Measurements from ENCODE around the gene DIAPH1.

DIAPH1 gene

DNA sequence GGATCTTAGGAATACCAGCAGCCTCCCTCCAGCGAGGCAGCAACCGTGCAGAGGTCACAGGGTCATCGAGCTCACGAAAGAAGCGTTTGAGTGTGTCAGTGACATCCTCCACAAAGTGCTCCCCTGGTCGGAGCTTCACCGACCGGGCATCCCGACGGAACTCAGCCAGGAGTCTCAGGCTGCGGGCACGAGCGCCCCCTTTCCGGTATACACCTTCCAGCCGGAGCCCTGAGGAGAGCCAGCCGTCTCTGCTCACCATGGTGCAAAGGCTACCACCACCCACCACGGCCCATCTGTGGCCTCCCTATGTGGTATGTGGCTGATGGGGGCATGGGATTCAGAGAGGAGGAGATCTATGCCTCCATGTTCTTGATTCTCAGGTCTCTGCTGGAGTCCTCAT lies 43.2 kb upstream of the DIAPH1 start (continued):
- TF ChIP-seq, protein P1, sequence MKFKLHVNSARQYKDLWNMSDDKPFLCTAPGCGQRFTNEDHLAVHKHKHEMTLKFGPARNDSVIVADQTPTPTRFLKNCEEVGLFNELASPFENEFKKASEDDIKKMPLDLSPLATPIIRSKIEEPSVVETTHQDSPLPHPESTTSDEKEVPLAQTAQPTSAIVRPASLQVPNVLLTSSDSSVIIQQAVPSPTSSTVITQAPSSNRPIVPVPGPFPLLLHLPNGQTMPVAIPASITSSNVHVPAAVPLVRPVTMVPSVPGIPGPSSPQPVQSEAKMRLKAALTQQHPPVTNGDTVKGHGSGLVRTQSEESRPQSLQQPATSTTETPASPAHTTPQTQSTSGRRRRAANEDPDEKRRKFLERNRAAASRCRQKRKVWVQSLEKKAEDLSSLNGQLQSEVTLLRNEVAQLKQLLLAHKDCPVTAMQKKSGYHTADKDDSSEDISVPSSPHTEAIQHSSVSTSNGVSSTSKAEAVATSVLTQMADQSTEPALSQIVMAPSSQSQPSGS (tag by site-specific recombination; IDR thresholded peaks at IDR 0.05; ENCODE audit: low read depth), result no peak
- no peak for TF ChIP-seq ZNF792 (tag by site-specific recombination; IDR thresholded peaks at IDR 0.05)
- TF ChIP-seq ZNF416 (tag by site-specific recombination; IDR thresholded peaks at IDR 0.05), result no peak

DNA sequence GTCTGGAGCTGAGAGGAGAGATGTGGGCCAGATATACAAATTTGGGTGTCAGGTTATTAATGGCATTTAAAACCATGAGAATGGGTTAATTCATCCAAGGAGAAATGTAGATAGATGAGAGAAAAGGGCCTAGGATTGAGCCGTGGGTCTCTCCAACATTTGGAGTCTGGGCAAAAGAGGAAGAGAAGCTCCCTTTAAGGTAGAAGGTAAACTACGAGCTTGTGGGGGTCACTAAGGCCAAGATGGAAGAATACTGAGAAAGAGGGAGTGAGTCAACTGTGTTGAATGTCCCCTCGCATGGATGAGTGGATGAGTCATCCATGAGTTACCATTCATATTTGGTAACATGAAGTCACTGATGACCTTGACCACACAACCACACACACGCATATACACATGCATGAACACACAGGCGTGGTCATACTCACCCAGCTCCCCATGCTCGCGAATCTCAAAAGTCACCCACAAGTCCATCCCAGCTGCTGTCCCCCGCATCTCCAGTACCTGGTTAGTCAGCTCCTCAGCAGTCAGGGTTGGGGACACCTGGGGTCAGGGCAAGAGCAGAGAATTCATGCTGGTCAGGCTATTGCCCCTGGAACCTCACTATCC lies 39.2 kb upstream of the DIAPH1 start:
- H3K36me3 ChIP-seq (ENCODE audit: control insufficient read depth in 2 of 2, insufficient read depth in 1 of 2, low read length in 2 of 2), result peaks cover 0 to 6% of the 10 kb centered on the region in 2 experiments; a peak in 1 of 3 replicates
- TF ChIP-seq, protein P2, sequence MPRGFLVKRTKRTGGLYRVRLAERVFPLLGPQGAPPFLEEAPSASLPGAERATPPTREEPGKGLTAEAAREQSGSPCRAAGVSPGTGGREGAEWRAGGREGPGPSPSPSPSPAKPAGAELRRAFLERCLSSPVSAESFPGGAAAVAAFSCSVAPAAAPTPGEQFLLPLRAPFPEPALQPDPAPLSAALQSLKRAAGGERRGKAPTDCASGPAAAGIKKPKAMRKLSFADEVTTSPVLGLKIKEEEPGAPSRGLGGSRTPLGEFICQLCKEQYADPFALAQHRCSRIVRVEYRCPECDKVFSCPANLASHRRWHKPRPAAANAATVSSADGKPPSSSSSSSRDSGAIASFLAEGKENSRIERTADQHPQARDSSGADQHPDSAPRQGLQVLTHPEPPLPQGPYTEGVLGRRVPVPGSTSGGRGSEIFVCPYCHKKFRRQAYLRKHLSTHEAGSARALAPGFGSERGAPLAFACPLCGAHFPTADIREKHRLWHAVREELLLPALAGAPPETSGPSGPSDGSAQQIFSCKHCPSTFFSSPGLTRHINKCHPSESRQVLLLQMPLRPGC (tag by site-specific recombination; IDR thresholded peaks at IDR 0.05), result peak; percentile 74
- TF ChIP-seq TCF7L2 (IDR thresholded peaks at IDR 0.05; ENCODE audit: borderline replicate concordance, low read depth, low read length), result no peak
- TF ChIP-seq, protein P3, sequence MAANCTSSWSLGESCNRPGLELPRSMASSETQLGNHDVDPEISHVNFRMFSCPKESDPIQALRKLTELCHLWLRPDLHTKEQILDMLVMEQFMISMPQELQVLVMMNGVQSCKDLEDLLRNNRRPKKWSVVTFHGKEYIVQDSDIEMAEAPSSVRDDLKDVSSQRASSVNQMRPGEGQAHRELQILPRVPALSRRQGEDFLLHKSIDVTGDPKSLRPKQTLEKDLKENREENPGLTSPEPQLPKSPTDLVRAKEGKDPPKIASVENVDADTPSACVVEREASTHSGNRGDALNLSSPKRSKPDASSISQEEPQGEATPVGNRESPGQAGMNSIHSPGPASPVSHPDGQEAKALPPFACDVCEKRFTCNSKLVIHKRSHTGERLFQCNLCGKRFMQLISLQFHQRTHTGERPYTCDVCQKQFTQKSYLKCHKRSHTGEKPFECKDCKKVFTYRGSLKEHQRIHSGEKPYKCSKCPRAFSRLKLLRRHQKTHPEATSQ (tag by site-specific recombination; IDR thresholded peaks at IDR 0.05), result peak; percentile 83; the same call in 1 of the 2 replicates
- TF ChIP-seq YY2 (tag by site-specific recombination; IDR thresholded peaks at IDR 0.05), result peak; percentile 40; the same call in 1 of the 2 replicates
- TF ChIP-seq ZNF341 (tag by site-specific recombination; IDR thresholded peaks at IDR 0.05; ENCODE audit: low read depth), result no peak
- TF ChIP-seq ZNF548 (tag by site-specific recombination; IDR thresholded peaks at IDR 0.05), result no peak
- TF ChIP-seq ZNF146 (tag by site-specific recombination; IDR thresholded peaks at IDR 0.05), result no peak
- TF ChIP-seq, protein P4, sequence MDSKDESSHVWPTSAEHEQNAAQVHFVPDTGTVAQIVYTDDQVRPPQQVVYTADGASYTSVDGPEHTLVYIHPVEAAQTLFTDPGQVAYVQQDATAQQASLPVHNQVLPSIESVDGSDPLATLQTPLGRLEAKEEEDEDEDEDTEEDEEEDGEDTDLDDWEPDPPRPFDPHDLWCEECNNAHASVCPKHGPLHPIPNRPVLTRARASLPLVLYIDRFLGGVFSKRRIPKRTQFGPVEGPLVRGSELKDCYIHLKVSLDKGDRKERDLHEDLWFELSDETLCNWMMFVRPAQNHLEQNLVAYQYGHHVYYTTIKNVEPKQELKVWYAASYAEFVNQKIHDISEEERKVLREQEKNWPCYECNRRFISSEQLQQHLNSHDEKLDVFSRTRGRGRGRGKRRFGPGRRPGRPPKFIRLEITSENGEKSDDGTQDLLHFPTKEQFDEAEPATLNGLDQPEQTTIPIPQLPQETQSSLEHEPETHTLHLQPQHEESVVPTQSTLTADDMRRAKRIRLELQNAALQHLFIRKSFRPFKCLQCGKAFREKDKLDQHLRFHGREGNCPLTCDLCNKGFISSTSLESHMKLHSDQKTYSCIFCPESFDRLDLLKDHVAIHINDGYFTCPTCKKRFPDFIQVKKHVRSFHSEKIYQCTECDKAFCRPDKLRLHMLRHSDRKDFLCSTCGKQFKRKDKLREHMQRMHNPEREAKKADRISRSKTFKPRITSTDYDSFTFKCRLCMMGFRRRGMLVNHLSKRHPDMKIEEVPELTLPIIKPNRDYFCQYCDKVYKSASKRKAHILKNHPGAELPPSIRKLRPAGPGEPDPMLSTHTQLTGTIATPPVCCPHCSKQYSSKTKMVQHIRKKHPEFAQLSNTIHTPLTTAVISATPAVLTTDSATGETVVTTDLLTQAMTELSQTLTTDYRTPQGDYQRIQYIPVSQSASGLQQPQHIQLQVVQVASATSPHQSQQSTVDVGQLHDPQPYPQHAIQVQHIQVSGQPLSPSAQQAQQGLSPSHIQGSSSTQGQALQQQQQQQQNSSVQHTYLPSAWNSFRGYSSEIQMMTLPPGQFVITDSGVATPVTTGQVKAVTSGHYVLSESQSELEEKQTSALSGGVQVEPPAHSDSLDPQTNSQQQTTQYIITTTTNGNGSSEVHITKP (tag by site-specific recombination; IDR thresholded peaks at IDR 0.05), result 0 out of 2 replicates have a peak, but pooled peaks have one; percentile 16
- peak; percentile 54; the same call in 1 of the 2 replicates for TF ChIP-seq KLF8 (tag by site-specific recombination; IDR thresholded peaks at IDR 0.05)
- no peak for TF ChIP-seq SP2 (tag by site-specific recombination; IDR thresholded peaks at IDR 0.05)
- no peak for TF ChIP-seq GLI2 (tag by site-specific recombination; IDR thresholded peaks at IDR 0.05; ENCODE audit: borderline replicate concordance, low read depth)
- TF ChIP-seq ZNF394 (tag by site-specific recombination; IDR thresholded peaks at IDR 0.05; ENCODE audit: borderline replicate concordance), result peak; percentile 51; the same call in 1 of the 2 replicates
- peak; percentile 85 for TF ChIP-seq SCRT2 (tag by site-specific recombination; IDR thresholded peaks at IDR 0.05)
- no peak for TF ChIP-seq ZNF707 (tag by site-specific recombination; IDR thresholded peaks at IDR 0.05)
- TF ChIP-seq, protein P5, sequence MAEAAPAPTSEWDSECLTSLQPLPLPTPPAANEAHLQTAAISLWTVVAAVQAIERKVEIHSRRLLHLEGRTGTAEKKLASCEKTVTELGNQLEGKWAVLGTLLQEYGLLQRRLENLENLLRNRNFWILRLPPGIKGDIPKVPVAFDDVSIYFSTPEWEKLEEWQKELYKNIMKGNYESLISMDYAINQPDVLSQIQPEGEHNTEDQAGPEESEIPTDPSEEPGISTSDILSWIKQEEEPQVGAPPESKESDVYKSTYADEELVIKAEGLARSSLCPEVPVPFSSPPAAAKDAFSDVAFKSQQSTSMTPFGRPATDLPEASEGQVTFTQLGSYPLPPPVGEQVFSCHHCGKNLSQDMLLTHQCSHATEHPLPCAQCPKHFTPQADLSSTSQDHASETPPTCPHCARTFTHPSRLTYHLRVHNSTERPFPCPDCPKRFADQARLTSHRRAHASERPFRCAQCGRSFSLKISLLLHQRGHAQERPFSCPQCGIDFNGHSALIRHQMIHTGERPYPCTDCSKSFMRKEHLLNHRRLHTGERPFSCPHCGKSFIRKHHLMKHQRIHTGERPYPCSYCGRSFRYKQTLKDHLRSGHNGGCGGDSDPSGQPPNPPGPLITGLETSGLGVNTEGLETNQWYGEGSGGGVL (tag by site-specific recombination; IDR thresholded peaks at IDR 0.05), result peak; percentile 59; the same call in 1 of the 2 replicates
- TF ChIP-seq, protein P6, sequence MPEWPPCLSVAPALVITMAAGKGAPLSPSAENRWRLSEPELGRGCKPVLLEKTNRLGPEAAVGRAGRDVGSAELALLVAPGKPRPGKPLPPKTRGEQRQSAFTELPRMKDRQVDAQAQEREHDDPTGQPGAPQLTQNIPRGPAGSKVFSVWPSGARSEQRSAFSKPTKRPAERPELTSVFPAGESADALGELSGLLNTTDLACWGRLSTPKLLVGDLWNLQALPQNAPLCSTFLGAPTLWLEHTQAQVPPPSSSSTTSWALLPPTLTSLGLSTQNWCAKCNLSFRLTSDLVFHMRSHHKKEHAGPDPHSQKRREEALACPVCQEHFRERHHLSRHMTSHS (tag by site-specific recombination; IDR thresholded peaks at IDR 0.05), result no peak
- peak; percentile 86 for TF ChIP-seq ZNF558 (tag by site-specific recombination; IDR thresholded peaks at IDR 0.05)
- TF ChIP-seq, protein P7, sequence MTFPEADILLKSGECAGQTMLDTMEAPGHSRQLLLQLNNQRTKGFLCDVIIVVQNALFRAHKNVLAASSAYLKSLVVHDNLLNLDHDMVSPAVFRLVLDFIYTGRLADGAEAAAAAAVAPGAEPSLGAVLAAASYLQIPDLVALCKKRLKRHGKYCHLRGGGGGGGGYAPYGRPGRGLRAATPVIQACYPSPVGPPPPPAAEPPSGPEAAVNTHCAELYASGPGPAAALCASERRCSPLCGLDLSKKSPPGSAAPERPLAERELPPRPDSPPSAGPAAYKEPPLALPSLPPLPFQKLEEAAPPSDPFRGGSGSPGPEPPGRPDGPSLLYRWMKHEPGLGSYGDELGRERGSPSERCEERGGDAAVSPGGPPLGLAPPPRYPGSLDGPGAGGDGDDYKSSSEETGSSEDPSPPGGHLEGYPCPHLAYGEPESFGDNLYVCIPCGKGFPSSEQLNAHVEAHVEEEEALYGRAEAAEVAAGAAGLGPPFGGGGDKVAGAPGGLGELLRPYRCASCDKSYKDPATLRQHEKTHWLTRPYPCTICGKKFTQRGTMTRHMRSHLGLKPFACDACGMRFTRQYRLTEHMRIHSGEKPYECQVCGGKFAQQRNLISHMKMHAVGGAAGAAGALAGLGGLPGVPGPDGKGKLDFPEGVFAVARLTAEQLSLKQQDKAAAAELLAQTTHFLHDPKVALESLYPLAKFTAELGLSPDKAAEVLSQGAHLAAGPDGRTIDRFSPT (tag by site-specific recombination; IDR thresholded peaks at IDR 0.05), result peak; percentile 93

More for the DNA sequence above, 39.2 kb upstream of the DIAPH1 start:
- CTCF ChIA-PET, result interaction anchor here (0.7 to 1.9 kb wide), 4 partner anchors 11 to 357 kb away, joined by 3 to 8 read pairs (median 4); no protein-coding TSS in a partner anchor
- Histone ChIP-seq H3K27ac (ENCODE audit: extremely low read depth, low read depth, low read length) (no peak overlapping the region), H3K9me3 (ENCODE audit: control insufficient read depth, insufficient read depth, low read depth, low read length) (no peaks in the 10 kb centered on the region), H3K4me1 (ENCODE audit: control insufficient read depth, insufficient read depth, low read length) (no peaks in the 10 kb centered on the region), H3K4me3 (ENCODE audit: low read depth, low read length) (no peak overlapping the region)
- POLR2A ChIA-PET, result interaction anchor here (1.9 kb wide), 1 partner anchor 21 kb away, joined by 9 read pairs; the partner anchor contains the start of genes HDAC3 and RELL2
